ENCODE data around the gene PTPRD. TPM values are rescaled to one million over a fixed set of nuclear protein-coding genes. Genes with fewer than 3 reads are reported as not detected.
"Not testable (repeated sequence)": the region's sequence is repeated elsewhere in the genome, so short reads cannot be mapped to it uniquely, and the experiment has no call there.

The PTPRD gene
- total RNA-seq, 1 donor from 2014 or later: not detected

DNA sequence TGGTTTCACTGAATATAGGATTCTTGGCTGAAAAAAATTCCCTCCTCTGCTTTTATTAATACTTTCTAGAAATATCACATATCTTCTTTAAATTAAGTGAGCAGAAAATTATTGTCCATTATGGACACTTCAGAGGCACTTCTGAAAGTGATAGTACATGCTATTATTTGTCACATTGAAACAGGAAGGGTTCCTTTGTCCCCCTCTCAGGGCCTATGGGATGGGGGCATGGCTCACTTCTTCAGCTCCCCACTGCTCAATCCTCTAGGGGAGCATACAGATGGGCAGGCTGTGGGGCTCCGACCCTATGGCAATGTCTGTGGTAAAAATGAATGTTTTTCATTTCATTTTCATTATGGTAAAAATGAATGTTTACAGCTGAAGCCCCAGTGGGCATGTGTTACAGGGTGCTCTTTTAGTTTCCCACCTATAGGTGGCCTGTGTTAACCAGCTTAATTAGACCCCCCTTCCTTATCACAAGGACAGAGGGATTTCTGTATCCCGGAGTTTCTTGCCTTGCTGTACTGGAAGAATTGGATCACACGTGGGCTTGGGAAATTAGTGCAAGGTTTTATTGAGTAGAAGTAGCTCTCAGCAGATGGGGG lies 1225.2 kb downstream of the PTPRD start:
- intact Hi-C loops (cut with micrococcal nuclease): loop anchor here (2.0 kb wide), 1 partner anchor 13 kb away; no protein-coding TSS in a partner anchor

GRCh38 chr9:9362332-9362731 lies 1250.5 kb downstream of the PTPRD start:
- intact Hi-C loops (cut with micrococcal nuclease): no loop called here

DNA sequence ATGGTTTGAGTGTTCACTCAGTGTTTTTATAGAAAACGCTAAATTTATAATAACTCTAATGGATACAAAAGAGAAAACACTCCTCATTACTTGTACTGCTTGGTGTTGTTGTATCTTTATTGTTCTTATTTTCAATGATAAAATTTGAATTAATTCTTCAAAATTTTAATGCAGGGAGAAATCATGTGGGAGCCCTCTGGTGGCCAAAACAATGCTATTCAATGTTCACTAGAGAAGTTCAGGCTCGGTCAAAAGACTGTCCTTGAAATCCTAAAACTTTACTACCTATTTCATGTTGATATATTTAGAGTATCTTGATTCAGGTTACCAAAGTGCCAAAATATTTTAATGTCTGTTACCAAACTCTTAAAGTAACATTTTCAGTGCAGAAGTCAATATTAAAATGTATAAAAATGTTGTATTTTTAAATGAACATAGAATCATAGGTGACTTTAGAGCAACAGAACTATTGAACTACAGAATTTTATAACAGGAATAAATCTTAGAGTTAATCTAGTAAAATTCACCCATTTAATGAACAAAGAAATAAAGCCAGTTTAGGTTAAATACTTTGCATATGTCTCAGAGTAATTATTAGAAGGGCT lies 1259.8 kb downstream of the PTPRD start:
- intact Hi-C loops (cut with micrococcal nuclease): no loop called here

DNA sequence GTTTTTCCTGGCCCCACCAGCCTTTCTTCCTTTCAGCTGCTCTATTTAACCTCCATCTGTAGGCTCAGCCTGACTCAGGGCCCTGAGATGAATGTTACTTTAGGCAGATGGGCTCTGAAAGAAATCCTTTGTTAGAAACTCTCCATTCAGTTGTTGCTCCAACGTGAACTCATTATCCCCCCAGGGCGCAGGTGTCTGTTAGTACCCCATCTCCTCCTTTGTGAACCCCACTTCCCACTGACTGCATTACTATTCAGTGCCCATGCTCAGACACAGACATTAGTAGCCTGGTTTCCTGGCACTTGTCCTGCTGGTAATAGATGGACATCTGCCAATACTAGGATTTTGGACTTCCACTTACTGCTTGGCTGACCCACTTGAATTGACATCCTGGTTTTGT lies 1271.6 kb downstream of the PTPRD start:
- intact Hi-C loops (cut with micrococcal nuclease): no loop called here

GRCh38 chr9:9337129-9337528 lies 1275.7 kb downstream of the PTPRD start:
- intact Hi-C loops (cut with micrococcal nuclease): no loop called here

DNA sequence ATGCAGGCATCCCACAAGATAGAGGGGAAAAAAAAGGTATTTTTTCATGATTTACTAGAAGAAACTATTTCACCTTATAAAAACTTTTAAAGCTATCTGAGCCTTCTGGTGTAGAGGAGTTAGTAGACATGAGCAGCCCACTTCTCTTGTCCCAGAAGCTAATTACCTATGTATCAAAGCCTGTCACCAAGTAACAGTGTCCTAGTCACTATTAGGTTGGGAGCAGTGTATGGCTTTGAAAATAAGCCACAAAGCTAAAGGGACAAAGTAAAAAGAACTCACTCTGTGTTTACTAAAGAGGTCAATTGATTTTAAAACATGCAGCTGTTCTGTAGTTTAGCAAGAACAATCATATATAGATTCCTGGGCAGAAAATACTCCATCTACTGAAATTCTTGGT lies 1286.1 kb downstream of the PTPRD start:
- intact Hi-C loops (cut with micrococcal nuclease): no loop called here

DNA sequence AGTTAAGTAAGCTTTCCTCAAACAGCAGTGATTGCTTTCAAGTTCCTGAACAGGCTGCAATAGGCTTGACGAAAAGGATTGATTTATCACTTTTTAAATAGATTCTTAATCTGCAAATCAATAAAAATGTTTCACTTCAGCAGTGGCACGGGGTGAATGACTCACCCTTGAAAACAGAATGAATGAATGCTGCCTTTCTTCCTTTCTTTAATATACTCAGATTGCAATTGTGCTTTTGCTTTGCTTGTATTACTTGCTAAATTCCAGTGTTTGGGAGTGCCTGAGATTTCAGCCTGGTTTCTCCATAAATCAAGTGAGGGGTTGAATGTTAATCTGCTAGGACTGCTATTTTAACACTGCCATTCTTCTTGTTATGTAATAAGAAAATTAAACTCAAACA lies 1293.8 kb downstream of the PTPRD start:
- intact Hi-C loops (cut with micrococcal nuclease): no loop called here

- intact Hi-C loops (cut with micrococcal nuclease): not testable (repeated sequence)
Measured at GRCh38 chr9:9310743-9311142, 1302.1 kb downstream of the PTPRD start.

DNA sequence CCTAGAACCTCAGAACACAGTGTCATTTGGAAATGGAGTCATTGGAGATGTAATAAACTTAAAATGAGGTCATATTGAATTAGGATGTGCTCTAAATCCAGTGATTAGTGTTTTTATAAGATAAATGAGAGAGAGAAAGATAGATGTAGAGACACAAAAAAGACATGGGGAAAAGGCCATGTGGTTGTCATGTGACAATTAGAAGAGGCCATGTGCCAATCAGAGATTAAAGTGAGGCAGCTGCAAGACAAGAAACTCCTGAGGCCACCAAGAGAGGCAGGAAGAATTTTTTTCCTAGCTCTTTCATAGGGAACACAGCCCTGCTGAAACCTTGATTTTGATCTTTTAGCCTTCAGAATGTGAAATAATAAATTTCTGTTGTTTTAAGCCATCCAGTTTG lies 1307.2 kb downstream of the PTPRD start:
- intact Hi-C loops (cut with micrococcal nuclease): no loop called here

DNA sequence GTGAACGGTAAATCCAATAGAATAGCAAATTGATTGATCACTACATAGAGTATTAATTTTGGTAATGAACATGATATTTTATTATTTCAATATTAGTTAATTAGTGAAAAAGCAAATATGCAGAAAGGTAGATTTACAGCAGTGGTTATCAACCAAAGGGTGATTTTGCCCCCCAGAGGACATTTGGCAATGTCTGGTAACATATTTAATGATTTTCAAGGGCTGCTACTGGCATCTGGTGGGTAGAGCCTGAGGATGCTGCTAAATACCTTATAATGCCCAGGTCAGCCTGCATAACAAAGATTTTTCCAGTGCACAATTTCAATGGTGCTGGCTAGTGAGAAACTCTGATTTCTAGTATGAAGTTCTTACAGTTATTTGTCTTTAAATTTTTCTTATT lies 1313.7 kb downstream of the PTPRD start:
- intact Hi-C loops (cut with micrococcal nuclease): no loop called here

GRCh38 chr9:9286001-9286400 lies 1326.8 kb downstream of the PTPRD start:
- intact Hi-C loops (cut with micrococcal nuclease): no loop called here

GRCh38 chr9:9284201-9284600 lies 1328.6 kb downstream of the PTPRD start:
- intact Hi-C loops (cut with micrococcal nuclease): no loop called here

- intact Hi-C loops (cut with micrococcal nuclease): no loop called here
Measured at GRCh38 chr9:9283159-9283986, 1329.4 kb downstream of the PTPRD start.

DNA sequence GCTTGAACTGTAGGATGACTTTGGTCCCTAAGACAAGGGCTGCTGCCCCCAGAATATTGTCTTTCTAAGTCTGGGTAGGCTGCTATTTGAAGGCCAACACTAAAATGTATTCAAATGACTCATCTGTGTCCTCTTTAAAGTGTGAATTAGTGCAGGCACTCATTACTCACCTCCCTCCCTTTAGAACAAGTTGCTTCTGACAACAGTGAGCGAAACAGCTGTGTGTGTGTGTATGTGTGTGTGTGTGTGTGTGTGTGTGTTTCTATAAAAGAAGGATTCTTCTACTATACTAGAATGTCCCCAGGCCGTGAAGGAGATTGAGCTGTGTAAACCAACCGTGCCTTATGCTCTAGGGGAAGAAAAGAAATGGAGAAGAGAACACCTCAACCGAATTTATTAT lies 1337.2 kb downstream of the PTPRD start:
- intact Hi-C loops (cut with micrococcal nuclease): no loop called here

GRCh38 chr9:9257999-9258498 lies 1354.8 kb downstream of the PTPRD start:
- intact Hi-C loops (cut with micrococcal nuclease): no loop called here

GRCh38 chr9:9246726-9247125 lies 1366.1 kb downstream of the PTPRD start:
- intact Hi-C loops (cut with micrococcal nuclease): no loop called here

DNA sequence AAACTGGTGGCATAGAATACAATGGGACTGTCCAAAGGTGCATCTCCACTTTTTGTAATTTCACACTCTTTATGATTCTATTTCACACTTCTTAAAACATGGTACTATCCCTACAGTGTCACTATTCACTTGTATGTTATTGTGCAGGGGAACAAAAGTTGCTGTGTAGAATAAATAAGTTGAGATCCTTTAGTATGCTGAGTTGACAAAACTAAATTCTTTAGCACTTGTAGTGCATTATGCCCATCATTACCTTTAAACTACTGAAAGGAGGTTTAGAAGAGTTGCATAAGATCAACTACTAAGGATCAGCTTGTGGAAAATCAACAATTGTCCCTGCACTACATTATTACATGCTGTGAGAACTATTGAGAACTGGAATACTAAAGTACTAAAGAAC lies 1380.9 kb downstream of the PTPRD start:
- intact Hi-C loops (cut with micrococcal nuclease): no loop called here

- intact Hi-C loops (cut with micrococcal nuclease): loop anchor here (10.0 kb wide), 1 partner anchor 1904 kb away; no protein-coding TSS in a partner anchor
Measured at GRCh38 chr9:9229269-9229668, 1383.5 kb downstream of the PTPRD start.

DNA sequence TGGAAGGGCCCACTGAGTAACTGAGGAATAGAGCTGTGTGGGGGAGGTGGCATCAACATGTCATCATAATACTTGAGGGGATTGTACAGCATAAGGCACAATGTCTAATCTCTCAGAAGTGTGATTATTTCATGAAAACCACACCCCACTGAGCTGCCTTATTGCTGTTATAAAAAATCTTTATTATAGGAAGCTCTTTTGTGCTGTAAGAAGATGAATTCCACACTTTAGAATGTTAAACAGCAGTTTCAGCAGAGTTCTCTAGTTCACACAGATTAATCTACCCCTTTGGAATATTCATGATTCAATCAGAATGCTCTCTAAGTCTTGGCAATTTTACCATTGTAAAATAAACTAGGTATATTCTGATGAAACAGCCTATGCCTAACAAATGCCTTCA lies 1389.6 kb downstream of the PTPRD start:
- intact Hi-C loops (cut with micrococcal nuclease): loop anchor here (10.0 kb wide), 1 partner anchor 1898 kb away; no protein-coding TSS in a partner anchor

- intact Hi-C loops (cut with micrococcal nuclease): loop anchor here (10.0 kb wide), 1 partner anchor 1898 kb away; no protein-coding TSS in a partner anchor
Measured at GRCh38 chr9:9222730-9223129, 1390.1 kb downstream of the PTPRD start.

DNA sequence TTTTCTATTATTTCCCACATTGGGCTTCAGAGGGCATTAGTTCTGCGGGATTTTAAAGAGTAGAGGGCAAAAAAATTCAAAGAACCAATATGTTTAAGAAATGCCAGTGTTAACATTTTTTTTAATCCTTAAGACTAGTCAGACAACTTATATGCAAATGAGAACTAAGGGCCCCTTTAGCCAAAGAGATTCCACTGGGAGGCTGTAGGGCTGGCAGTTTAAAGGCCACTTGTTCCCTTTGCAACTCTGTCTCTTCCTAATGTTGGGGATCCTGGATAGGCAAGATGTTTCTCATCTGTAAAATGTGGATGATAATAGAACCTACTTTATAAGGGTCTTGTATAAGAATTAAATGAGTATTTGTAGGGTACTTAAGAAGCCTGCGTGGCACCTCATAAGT lies 1395.9 kb downstream of the PTPRD start:
- intact Hi-C loops (cut with micrococcal nuclease): no loop called here

GRCh38 chr9:9215050-9215449 lies 1397.8 kb downstream of the PTPRD start:
- intact Hi-C loops (cut with micrococcal nuclease): no loop called here

All from T-helper 1 cell treated with Interleukin-12 subunit alpha and Interleukin-12 subunit beta and Interleukin-4 antibody, amounts not matched to agents 30 ng/mL and 1 ng/mL, for 36 hours (primary cell).